Muscle layer of duodenum (tissue), 2 donors: Measurements from ENCODE around the gene CDK14.
"Not testable (repeated sequence)": the region's sequence is repeated elsewhere in the genome, so short reads cannot be mapped to it uniquely, and the experiment has no call there.

ENCODE experiments used
- H3K27ac ChIP-seq: one replicate; pipeline ENCODE4 v1.7.0; 2013; ENCODE audit warnings: mild to moderate bottlenecking, low read length
- H3K27me3 ChIP-seq: one replicate; pipeline ENCODE4 v1.7.0; 2013; ENCODE audit warnings: low read depth, mild to moderate bottlenecking, control low read depth, low read length
- H3K36me3 ChIP-seq, 2 donors: one replicate each; pipeline ENCODE4 v1.7.0; 2013; ENCODE audit warnings: low read length in 2 of 2, control low read depth in 1 of 2, mild to moderate bottlenecking in 1 of 2; ENCODE audit not compliant: insufficient read depth in 2 of 2, control insufficient read depth in 1 of 2
- H3K4me1 ChIP-seq, 2 donors: one replicate each; pipeline ENCODE4 v1.7.0; 2013; ENCODE audit warnings: low read length in 2 of 2, mild to moderate bottlenecking in 2 of 2, control low read depth in 1 of 2, moderate library complexity in 1 of 2; ENCODE audit not compliant: insufficient read depth in 2 of 2, control insufficient read depth in 1 of 2
- H3K4me3 ChIP-seq, 2 donors: one replicate each; pipeline ENCODE4 v1.7.0; 2013; ENCODE audit warnings: low read length in 2 of 2, low read depth in 1 of 2, mild to moderate bottlenecking in 1 of 2
- H3K9me3 ChIP-seq, 2 donors: one replicate each; pipeline ENCODE4 v1.7.0; 2013; ENCODE audit warnings: low read length in 2 of 2, control low read depth in 1 of 2, mild to moderate bottlenecking in 1 of 2; ENCODE audit not compliant: control insufficient read depth in 1 of 2
- donor health status: healthy.

The CDK14 gene

DNA sequence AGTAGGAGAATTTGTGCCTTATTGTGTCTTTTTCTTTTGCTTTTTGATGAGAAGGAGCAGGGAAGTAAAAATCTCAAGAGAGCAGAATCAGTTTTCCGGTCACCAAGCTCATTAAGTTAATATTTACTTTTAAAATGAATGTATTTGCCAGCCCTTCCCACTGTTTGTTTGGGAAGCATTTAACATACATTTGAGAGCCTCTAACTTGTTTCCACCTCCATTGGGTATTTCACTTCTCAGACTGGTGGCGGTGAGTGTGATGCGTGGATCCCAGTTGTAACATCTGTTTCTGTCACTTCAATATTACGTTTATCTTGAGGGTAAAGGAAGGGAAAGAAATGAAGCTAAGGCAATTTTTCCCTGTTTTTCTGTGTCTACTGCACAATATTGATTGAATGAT is 22.8 kb downstream of the CDK14 start:
- no peaks in the 10 kb centered on the region for H3K36me3 ChIP-seq
- H3K27ac ChIP-seq: no peak overlapping the region
- H3K4me1 ChIP-seq: peaks cover 0 to 4% of the 10 kb centered on the region in 2 donors
- no peaks in the 10 kb centered on the region for H3K9me3 ChIP-seq
- H3K27me3 ChIP-seq: no peaks in the 10 kb centered on the region
- no peak overlapping the region for H3K4me3 ChIP-seq

DNA sequence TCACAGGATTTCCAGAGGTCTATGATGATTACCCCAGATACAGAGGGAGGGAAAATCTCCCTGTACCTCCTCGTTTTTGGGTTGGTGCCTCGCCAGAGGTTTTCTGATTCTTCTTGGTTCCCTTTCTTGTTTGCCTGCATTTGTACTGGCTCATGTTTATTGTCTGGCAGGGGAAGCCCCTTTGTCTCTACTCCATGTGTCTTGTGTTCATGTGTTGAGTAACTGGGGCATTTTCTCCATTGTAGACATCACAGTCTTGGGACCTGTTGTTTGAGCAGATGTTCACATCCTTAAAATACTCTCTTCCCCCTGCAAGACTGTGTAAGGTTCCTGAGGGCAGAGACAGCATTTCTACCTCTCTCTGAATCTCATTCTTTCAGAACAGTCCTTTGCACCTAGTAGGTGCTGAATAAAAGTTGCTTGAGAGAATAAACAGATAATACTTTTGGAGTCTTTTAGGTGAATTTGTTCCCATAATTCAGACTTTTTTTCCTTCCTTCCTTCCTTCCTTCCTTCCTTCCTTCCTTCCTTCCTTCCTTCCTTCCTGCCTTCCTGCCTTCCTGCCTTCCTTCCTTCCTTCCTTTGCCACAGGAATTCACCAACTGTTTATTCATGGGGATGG is 25.1 kb downstream of the CDK14 start:
- Histone ChIP-seq H3K36me3 (no peaks in the 10 kb centered on the region), H3K9me3 (no peaks in the 10 kb centered on the region), H3K4me1 (peaks cover 0 to 28% of the 10 kb centered on the region in 2 donors), H3K27me3 (no peaks in the 10 kb centered on the region), H3K27ac (no peak overlapping the region), H3K4me3 (no peak overlapping the region)

GRCh38 chr7:90621747-90622140 is 25.6 kb downstream of the CDK14 start:
- H3K36me3 ChIP-seq: no peaks in the 10 kb centered on the region
- no peaks in the 10 kb centered on the region for H3K9me3 ChIP-seq
- H3K4me3 ChIP-seq: no peak overlapping the region
- H3K27ac ChIP-seq: no peak overlapping the region
- peaks cover 0 to 28% of the 10 kb centered on the region in 2 donors for H3K4me1 ChIP-seq
- H3K27me3 ChIP-seq: no peaks in the 10 kb centered on the region

DNA sequence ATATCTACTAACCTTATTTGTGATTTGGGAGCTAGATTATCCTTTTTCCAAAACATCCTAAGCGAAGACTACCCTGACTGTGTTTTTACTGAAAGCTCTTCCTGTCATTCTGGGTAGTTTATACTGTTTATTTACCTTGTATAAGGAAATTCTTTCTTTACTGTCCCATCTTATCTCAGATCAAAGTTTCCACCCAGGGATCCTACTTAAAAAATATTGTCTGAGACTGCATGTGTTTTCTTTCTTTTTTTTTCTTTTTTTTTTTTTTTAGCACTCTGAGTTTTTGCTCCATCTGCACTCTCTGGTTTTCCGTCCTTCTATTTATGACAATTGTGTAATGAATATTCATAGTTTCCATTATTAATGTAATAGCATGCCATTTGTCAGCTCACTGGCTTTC is 26.5 kb downstream of the CDK14 start:
- Histone ChIP-seq H3K4me3 (no peak overlapping the region), H3K36me3 (no peaks in the 10 kb centered on the region), H3K27ac (no peak overlapping the region), H3K27me3 (no peaks in the 10 kb centered on the region), H3K4me1 (peaks cover 0 to 28% of the 10 kb centered on the region in 2 donors), H3K9me3 (no peaks in the 10 kb centered on the region)

- no peaks in the 10 kb centered on the region for H3K27me3 ChIP-seq
- H3K36me3 ChIP-seq: no peaks in the 10 kb centered on the region
- H3K9me3 ChIP-seq: no peaks in the 10 kb centered on the region
- H3K4me1 ChIP-seq: peaks cover 0 to 28% of the 10 kb centered on the region in 2 donors
- H3K4me3 ChIP-seq: no peak overlapping the region
- H3K27ac ChIP-seq: no peak overlapping the region
Observed at GRCh38 chr7:90624225-90624911, 28.2 kb downstream of the CDK14 start.

- Histone ChIP-seq H3K27me3 (no peaks in the 10 kb centered on the region), H3K9me3 (no peaks in the 10 kb centered on the region), H3K36me3 (no peaks in the 10 kb centered on the region), H3K4me3 (no peak overlapping the region), H3K4me1 (peaks cover 0 to 28% of the 10 kb centered on the region in 2 donors), H3K27ac (no peak overlapping the region)
Observed at GRCh38 chr7:90625051-90625450, 28.9 kb downstream of the CDK14 start.

GRCh38 chr7:90625562-90625961 is 29.4 kb downstream of the CDK14 start:
- H3K4me1 ChIP-seq: peaks cover 0 to 28% of the 10 kb centered on the region in 2 donors
- H3K27me3 ChIP-seq: no peaks in the 10 kb centered on the region
- H3K4me3 ChIP-seq: no peak overlapping the region
- H3K36me3 ChIP-seq: no peaks in the 10 kb centered on the region
- no peaks in the 10 kb centered on the region for H3K9me3 ChIP-seq
- H3K27ac ChIP-seq: peak overlapping the region; percentile 45

DNA sequence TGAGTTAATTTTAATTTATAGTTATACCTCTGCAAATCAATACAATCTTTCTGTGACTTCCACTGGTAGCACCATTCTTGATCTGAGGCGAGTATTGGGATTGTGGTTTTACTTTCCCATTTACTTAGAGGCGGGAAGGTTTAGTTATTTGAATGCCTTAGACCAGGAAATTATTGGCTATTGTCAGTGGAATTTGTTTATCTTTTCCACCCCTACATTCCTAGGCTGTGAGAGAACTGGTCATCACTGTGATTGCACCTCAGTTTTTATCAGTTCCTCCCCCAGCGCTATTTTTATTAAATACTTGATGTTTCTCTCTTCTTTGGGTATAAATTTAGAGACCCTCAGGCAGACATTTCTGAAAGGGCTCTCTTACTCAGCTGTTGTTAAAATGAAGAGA is 29.9 kb downstream of the CDK14 start:
- Histone ChIP-seq H3K4me1 (peaks cover 0 to 25% of the 10 kb centered on the region in 2 donors), H3K36me3 (no peaks in the 10 kb centered on the region), H3K9me3 (no peaks in the 10 kb centered on the region), H3K27ac (peak overlapping the region; percentile 45), H3K27me3 (no peaks in the 10 kb centered on the region), H3K4me3 (no peak overlapping the region)

DNA sequence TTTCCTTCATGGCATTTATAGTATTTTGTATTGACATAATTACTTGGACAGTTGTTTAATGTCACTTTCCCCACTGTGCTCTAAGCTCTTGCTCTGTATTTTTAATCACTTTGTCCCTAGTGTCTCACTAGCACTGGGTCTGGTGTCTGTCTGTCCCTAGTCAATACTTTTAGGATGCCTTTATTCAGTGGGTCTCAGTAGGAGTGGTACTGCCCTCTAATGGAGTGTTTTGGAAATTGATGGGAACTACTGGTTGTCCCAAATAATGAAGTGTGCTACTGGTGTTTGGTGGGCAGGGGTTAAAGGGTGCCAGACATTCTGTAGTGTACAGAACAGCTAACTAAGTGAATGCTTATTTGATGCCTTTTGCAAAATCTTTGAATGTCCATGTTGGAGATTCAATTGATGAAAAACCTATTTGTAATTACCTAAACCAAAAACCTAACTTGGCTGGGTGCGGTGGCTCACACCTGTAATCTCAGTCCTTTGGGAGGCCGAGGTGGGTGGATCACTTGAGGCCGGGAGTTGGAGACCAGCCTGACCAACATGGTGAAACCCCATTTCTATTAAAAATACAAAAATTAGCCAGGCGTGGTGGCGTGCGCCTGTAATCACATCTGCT is 33.3 kb downstream of the CDK14 start:
- H3K4me1 ChIP-seq: peaks cover 0 to 18% of the 10 kb centered on the region in 2 donors
- no peaks in the 10 kb centered on the region for H3K27me3 ChIP-seq
- no peaks in the 10 kb centered on the region for H3K36me3 ChIP-seq
- H3K27ac ChIP-seq: no peak overlapping the region
- no peak overlapping the region for H3K4me3 ChIP-seq
- H3K9me3 ChIP-seq: no peaks in the 10 kb centered on the region

GRCh38 chr7:90631502-90631901 is 35.4 kb downstream of the CDK14 start:
- no peaks in the 10 kb centered on the region for H3K36me3 ChIP-seq
- no peaks in the 10 kb centered on the region for H3K9me3 ChIP-seq
- H3K4me3 ChIP-seq: no peak overlapping the region
- H3K27ac ChIP-seq: no peak overlapping the region
- no peaks in the 10 kb centered on the region for H3K4me1 ChIP-seq
- no peaks in the 10 kb centered on the region for H3K27me3 ChIP-seq

GRCh38 chr7:90639683-90640082 is 43.6 kb downstream of the CDK14 start:
- H3K9me3 ChIP-seq, H3K27me3 ChIP-seq, H3K36me3 ChIP-seq, H3K4me1 ChIP-seq, H3K4me3 ChIP-seq, H3K27ac ChIP-seq: not testable (repeated sequence)
